HepG2 (cell line): ENCODE data around the gene KLHL18. TPM values are rescaled to one million over a fixed set of nuclear protein-coding genes. Genes with fewer than 3 reads are reported as not detected.

ENCODE experiments used
- ELF3 ChIP-seq: IDR thresholded peaks from 2 replicates; pipeline ENCODE4 v1.6.1; 2016; ENCODE audit warnings: missing genetic modification reagents, missing compliant biosample characterization
- GATAD2A ChIP-seq: IDR thresholded peaks from 2 replicates; pipeline ENCODE4 v1.6.1; 2016
- HMGXB4 ChIP-seq, 2 experiments: sonication (generic) in 1 of 2; formaldehyde crosslinking in 1 of 2; IDR thresholded peaks; 2 replicates each; pipeline versions ENCODE4 v1.4.0 to v1.6.1; 2018 to 2020; ENCODE audit warnings: missing genetic modification reagents in 2 of 2, borderline replicate concordance in 1 of 2, low read depth in 1 of 2, mild to moderate bottlenecking in 1 of 2, missing biosample characterization in 1 of 2
- NR1H2 ChIP-seq: sonication (generic); formaldehyde crosslinking; IDR thresholded peaks from 2 replicates; pipeline ENCODE4 v1.8.1; 2022; ENCODE audit warnings: low read depth, missing genetic modification reagents, borderline replicate concordance
- PRPF4 ChIP-seq: fragments of 200-400 bp; formaldehyde crosslinking; IDR thresholded peaks from 2 replicates; pipeline ENCODE4 v1.6.1; 2016; ENCODE audit warnings: low read length, low read depth; ENCODE audit not compliant: poor library complexity, severe bottlenecking
- RERE ChIP-seq: IDR thresholded peaks from 2 replicates; pipeline ENCODE4 v1.6.1; 2016; ENCODE audit warnings: low read depth, missing genetic modification reagents, missing compliant biosample characterization
- SIX1 ChIP-seq: sonication (generic); formaldehyde crosslinking; IDR thresholded peaks from 2 replicates; pipeline ENCODE4 v1.4.0; 2020; ENCODE audit warnings: missing genetic modification reagents, borderline replicate concordance
- SMAD9 ChIP-seq: sonication (generic); formaldehyde crosslinking; IDR thresholded peaks from 2 replicates; pipeline ENCODE4 v1.5.1; 2020; ENCODE audit warnings: mild to moderate bottlenecking, missing genetic modification reagents
- TEAD3 ChIP-seq: optimal IDR thresholded peaks from 2 replicates; pipeline ENCODE3; 2016; ENCODE audit warnings: borderline replicate concordance
- ZBTB1 ChIP-seq: sonication (generic); formaldehyde crosslinking; IDR thresholded peaks from 2 replicates; pipeline ENCODE4 v1.4.0; 2020; ENCODE audit warnings: missing genetic modification reagents, borderline replicate concordance
- ZEB1 ChIP-seq: IDR thresholded peaks from 2 replicates; pipeline ENCODE4 v1.6.1; 2012; ENCODE audit warnings: mild to moderate bottlenecking, low read depth, inconsistent platforms; ENCODE audit not compliant: insufficient replicate concordance
- ZGPAT ChIP-seq: IDR thresholded peaks from 2 replicates; pipeline ENCODE4 v1.6.1; 2016; ENCODE audit warnings: mild to moderate bottlenecking
- ZNF101 ChIP-seq: sonication (generic); formaldehyde crosslinking; IDR thresholded peaks from 2 replicates; pipeline ENCODE4 v1.4.0; 2020; ENCODE audit warnings: mild to moderate bottlenecking, low read depth, missing genetic modification reagents, borderline replicate concordance
- ZNF274 ChIP-seq: sonication (generic); formaldehyde crosslinking; IDR thresholded peaks from 2 replicates; pipeline ENCODE4 v1.5.1; 2020; ENCODE audit warnings: mild to moderate bottlenecking, missing genetic modification reagents
- ZNF383 ChIP-seq: sonication (generic); formaldehyde crosslinking; IDR thresholded peaks from 2 replicates; pipeline ENCODE4 v1.4.0; 2020; ENCODE audit warnings: missing genetic modification reagents, mild to moderate bottlenecking, borderline replicate concordance
- ZNF484 ChIP-seq: sonication (generic); formaldehyde crosslinking; IDR thresholded peaks from 2 replicates; pipeline ENCODE4 v1.5.1; 2020; ENCODE audit warnings: mild to moderate bottlenecking, low read depth, missing genetic modification reagents, borderline replicate concordance
- ZNF564 ChIP-seq: sonication (generic); formaldehyde crosslinking; IDR thresholded peaks from 2 replicates; pipeline ENCODE4 v1.8.1; 2023; ENCODE audit warnings: mild to moderate bottlenecking, missing genetic modification reagents
- ZNF775 ChIP-seq: sonication (generic); formaldehyde crosslinking; IDR thresholded peaks from 2 replicates; pipeline ENCODE4 v1.4.0; 2020; ENCODE audit warnings: missing genetic modification reagents, mild to moderate bottlenecking, moderate library complexity, borderline replicate concordance
- ZNF790 ChIP-seq: sonication (generic); formaldehyde crosslinking; IDR thresholded peaks from 2 replicates; pipeline ENCODE4 v1.8.0; 2022; ENCODE audit warnings: missing genetic modification reagents, mild to moderate bottlenecking, borderline replicate concordance
- ZSCAN9 ChIP-seq: IDR thresholded peaks from 2 replicates; pipeline ENCODE4 v1.6.1; 2016; ENCODE audit warnings: borderline replicate concordance
- polyA plus RNA-seq, 8 experiments: library from polyadenylated mRNA; depleted of rRNA in 3 of 8; stranded (reverse) in 7 of 8; unstranded in 1 of 8; fragments of >200 nt; fragmentation: Illumina TruSeq in 4 of 8; extraction: Trizol in 4 of 8; gene quantifications; 2 replicates each; pipeline versions ENCODE4 v1.2.1 to v1.2.3, GENCODE V29; 2011 to 2016; ENCODE audit warnings: low read depth in 4 of 8, missing spikeins in 1 of 8, mixed read lengths in 1 of 8; ENCODE audit not compliant: insufficient read depth in 1 of 8
- total RNA-seq, 5 experiments: library from RNA; depleted of rRNA; stranded (reverse); fragments of >200 nt; fragmentation: Illumina TruSeq; extraction: Trizol; gene quantifications; 2 replicates each; pipeline ENCODE4 v1.2.3, GENCODE V29; 2016; ENCODE audit warnings: low read depth in 1 of 5

The KLHL18 gene
- total and polyA plus RNA-seq, 2 of the 13 experiments (the other 11 are each of a cell fraction or from before 2014, with no cell fraction given), result 17.5 to 18.8 TPM

GRCh38 chr3:47381317-47382157 is 98.8 kb downstream of the KLHL18 start (continued):
- TF ChIP-seq RERE (CRISPR knock-in tag), result no peak
- no peak for TF ChIP-seq ZNF790
- 0 out of 2 replicates have a peak, but pooled peaks have one; percentile 47 for TF ChIP-seq ZNF564 (CRISPR knock-in tag)
- no peak for TF ChIP-seq SMAD9 (CRISPR knock-in tag)
- TF ChIP-seq HMGXB4 (CRISPR knock-in tag; IDR thresholded peaks at IDR 0.05; ENCODE audit: borderline replicate concordance in 1 of 2, low read depth in 1 of 2), result peak in 1 of 2 experiments; percentile 3; a peak in 1 of 4 replicates
- peak; percentile 6; the same call in 1 of the 2 replicates for TF ChIP-seq ZNF274
- TF ChIP-seq ZBTB1, result no peak
- no peak for TF ChIP-seq ZNF484 (CRISPR knock-in tag)
- TF ChIP-seq ZSCAN9, result no peak
- 0 out of 2 replicates have a peak, but pooled peaks have one; percentile 18 for TF ChIP-seq ZNF775
- TF ChIP-seq GATAD2A (CRISPR knock-in tag), result no peak
- TF ChIP-seq PRPF4, result no peak
- no peak for TF ChIP-seq ZEB1
- TF ChIP-seq ZNF101, result 0 out of 2 replicates have a peak, but pooled peaks have one; percentile 49
- TF ChIP-seq SIX1 (CRISPR knock-in tag), result no peak
- no peak for TF ChIP-seq ZNF383 (CRISPR knock-in tag)
- TF ChIP-seq TEAD3 (CRISPR knock-in tag), result peak; percentile 18
- no peak for TF ChIP-seq NR1H2 (CRISPR knock-in tag)
- TF ChIP-seq ZGPAT (CRISPR knock-in tag), result no peak; the same call in 1 of the 2 replicates
- TF ChIP-seq ELF3 (CRISPR knock-in tag), result peak; percentile 69
